ENCODE measurements around the gene RRBP1.

Gene RRBP1

DNA sequence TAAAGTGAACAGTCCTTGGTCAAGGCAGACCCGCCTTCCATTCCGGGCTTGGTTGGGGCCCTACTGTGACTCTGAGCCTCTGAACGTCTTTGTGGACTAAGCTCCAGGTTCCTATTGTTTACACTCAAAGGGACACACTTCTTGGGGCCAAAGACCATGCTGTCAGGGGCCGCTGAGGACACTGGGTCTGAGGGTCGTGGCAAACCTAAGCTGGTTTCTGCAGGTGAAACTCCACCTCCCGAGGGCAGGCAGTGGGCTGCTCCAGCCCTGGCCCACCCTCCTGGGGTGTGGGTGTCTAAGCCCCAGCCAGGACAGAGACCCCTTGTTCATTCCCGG is 69.1 kb downstream of the RRBP1 start:
- no peak for FAIRE-seq
- DNase-seq (ENCODE audit: low spot score), result no peak

DNA sequence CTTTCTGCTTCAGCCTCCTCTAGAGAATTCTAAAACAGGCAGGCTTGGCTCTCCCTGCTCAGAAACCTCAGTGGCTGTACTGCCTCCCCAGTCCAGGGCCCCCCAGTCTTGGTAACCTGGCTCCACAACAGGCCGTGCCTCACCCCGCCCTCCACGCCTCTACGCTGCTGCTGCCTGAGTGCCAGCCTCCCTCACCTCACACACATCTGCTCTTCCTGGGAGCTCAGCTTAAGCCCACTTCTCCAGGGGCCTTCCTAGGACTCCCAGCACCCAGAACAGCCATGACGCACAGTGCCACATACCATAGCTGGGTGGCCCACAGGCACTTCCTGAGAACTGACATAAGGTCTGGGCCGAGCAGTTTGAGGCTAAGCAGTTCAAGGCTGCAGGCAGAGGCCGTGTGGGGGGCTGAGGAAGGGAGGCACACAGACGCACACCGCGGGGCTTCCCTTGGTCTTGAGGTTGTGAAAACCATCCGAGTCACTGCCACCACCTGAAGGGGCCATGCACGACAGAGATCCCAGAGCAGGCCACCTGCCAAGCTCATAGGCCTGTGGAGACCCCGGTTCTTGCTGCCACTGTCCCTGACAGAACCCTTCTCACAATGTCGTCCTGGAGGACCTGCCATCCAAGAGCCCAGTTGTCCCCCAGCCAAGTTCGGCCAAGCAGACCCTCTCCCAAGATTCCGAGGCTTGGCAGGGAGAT is 69.6 kb downstream of the RRBP1 start:
- no peak for FAIRE-seq
- DNase-seq (ENCODE audit: low spot score), result no peak

DNA sequence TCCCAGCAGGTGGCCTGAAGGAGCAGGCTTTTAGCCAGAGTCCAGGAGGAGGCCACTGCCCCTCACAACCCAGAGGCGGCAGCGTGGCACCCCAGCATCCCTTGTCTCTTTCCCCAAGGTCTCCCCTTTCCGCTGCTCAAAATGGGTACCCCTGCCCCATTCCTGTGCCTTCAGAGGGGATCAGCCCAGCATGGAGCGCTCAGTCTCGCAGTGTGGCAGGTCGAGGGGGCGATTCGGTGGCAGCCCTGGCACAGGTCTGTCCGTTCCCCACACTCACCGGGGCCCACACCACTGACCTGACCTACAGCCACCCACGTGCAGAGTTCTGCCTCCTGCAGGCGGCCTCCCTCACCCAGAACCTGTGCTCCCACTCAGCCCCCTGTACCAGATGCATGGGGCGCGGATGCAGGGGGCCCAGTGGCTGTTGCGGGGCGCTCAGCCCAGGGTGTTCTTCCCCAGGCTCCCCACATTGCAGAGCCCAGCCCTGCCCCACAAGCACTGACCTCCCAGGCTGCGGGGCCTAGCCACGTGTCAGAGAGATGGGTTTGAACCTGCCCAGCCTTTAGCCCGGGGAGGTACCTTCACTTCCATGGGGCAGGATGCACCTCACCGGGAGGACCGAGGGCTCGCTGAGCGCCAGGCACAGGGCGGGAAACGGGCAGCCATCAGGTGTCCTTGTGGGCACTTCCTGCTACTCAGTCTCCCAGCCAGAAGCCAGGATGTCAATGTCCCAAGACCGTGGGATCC is 70.3 kb downstream of the RRBP1 start:
- no peak for FAIRE-seq
- DNase-seq (ENCODE audit: low spot score), result peak; percentile 18

DNA sequence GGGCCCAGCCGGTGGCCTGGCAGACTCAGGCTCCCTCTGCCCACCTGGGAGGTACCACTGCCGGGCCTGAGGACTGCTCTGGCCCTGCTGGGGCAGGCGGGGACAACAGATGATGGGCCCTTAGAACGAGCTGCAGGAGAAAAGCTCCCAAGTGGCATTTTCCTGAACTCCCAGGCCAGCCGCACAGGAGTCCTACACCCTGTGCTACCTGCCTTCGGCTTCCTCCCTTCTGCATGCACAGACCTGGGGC is 70.8 kb downstream of the RRBP1 start:
- DNase-seq (ENCODE audit: low spot score) (no peak), FAIRE-seq (no peak)

DNA sequence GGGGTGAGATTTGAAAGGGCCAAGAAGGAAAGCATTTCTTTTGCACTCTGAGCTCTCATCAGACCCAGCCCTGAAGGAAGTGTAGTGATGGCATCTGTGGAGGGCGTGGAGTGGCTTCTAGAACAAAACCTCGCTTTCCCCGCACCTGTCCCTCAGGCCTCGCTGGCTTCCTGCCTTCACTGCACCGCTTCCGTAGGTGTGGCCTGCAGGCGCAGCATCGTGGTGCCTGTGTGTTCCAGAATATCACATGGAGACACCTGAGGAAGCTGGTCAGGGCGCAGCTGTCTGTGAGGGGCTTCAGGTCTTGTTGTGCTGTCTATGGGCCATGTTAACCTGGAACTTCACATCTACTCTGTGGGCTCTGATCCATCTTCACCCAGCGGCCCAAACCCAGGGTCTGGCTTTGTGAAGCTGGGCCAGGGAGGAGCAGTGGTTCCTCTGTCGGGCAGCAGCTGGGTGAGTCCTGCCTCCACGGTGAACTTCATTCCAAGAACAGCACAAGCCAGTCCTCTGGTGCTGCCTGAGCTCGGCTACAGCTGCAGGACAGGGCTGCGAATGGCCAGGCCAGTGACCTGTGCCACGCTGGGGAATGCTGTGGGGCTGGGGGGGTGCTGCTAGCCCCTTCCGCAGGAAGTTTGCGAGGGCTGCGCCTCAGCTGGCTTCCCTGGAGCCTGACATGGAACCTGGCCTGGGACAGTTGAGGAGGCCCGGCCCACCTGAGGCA is 71.3 kb downstream of the RRBP1 start:
- peak; percentile 1 for DNase-seq (ENCODE audit: low spot score)
- FAIRE-seq, result no peak

DNA sequence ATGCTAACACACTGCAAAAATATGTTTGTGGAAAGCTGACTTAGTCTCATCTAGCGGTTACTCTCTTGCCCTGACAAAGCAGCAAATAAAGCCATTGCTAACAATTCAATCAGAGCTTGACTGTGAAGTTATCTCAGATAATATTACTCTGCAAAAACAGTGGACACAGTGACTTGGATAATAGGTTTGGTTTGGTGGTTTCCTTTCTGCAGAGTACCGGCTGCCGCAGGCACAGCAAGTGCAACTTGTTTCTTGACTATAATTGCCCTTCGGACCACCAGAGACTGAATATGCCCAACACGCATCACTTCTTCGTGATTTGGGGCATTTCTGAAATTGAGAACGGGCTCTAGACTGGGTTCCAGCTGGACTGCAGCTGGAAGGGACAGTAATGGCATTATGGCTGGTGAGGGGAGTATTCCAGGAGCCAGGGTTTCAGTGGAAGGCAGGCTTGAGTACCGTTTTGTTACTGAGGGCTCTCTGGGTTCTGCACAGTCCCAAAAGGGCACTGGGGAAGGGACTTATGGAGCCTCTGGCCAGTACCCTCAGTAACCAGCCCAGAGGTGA is 72.1 kb downstream of the RRBP1 start:
- no peak for DNase-seq (ENCODE audit: low spot score)
- FAIRE-seq, result no peak

DNA sequence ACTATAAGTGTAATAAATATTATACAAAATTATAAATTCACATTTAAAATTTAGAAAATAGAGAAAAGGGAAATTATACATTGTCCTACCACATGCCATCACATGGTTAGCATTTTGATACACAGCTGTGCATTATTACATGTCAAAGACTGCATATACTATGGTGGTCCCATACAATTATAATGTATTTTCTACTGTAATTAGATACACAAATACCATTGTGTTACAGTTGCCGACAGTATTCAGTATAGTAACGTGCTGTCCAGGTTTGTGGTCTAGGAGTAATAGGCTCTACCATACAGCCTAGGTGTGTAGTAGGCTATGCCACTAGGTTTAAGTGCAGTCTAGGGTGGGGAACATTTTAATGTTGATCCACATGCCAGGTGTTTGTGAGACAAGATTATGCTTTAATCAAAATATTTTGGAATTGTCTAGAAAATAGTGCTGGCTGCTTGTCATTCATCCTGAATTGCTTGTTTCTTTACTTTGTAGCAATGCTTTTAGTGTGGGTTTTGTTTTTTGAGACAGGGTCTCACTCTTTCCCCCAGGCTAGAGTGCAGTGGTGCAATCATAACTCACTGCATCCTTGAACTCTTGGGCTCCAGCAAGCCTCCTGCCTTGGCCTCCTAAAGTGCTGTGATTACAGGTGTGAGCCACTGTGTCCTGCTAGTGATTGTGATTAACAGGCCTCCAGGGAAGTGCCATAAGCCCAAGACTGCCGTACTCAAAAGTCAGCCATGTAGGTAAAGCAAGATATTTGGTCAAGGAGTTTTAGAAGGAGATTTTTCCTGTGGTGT is 73.1 kb downstream of the RRBP1 start:
- DNase-seq (ENCODE audit: low spot score) (no peak), FAIRE-seq (no peak)

DNA sequence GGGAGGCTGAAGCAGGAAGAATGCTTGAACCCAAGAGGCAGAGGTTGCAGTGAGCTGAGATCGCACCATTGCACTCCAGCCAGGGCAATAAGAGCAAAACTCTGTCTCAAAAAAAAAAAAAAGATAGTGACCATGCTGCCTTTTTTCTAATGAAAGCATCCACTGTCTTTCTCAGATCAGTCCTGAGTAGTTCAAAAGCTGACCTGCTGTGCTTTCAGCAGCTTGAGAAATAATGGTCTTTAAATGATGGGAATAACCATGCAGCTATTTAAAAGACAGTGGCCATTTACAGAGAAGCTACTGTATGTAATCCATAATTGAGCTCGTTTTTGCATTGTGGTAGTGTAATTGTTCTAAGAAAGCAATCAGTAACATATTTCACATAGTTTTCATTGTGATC is 76.0 kb downstream of the RRBP1 start:
- FAIRE-seq, result no peak

DNA sequence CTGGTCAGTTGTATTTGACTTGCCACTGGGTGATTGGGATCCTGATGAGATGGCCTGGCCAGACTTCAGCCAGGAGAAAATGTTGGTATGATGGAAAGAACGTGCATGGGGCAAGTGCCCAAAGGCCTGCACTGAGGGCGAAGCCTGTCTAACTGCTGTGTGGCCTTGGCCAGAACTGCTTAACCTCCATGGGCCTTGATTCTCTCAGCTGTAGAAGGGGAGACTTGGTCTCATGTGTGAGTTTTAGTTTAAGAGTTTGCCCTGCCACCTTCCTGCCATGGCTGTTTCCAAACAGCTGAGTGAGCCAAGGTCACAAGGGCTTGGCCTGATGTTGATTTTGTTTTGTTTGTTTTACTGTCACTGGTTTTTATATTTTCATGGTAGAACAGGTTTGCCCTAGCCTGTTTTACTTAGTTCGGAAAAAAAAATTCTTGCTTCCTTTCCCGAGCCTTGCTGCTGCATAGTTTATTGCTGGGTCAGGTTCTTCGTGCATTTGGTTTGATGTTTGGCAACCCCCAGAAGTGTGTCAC is 76.8 kb downstream of the RRBP1 start:
- DNase-seq (ENCODE audit: low spot score) (no peak), FAIRE-seq (no peak)

More for the DNA sequence above, 76.0 kb downstream of the RRBP1 start:
- no peak for DNase-seq (ENCODE audit: low spot score)

DNA sequence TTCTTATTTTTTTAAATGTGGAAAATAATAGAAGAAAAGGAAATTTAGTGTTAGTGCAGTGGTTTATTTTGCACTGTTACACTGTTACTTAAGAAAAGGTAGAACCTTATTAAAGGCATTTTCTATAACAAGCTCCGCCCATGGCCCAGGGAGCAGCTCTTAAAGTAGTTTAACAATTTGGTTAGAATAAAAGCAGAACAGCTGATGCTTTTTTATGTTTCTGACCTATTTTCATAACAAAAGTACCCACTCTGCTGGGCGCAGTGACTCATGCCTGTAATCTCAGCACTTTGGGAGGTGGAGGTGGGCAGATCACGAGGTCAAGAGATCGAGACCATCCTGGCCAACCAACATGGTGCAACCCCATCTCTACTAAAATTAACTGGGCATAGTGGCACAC is 79.5 kb downstream of the RRBP1 start:
- FAIRE-seq, result no peak
- no peak for DNase-seq (ENCODE audit: low spot score)

DNA sequence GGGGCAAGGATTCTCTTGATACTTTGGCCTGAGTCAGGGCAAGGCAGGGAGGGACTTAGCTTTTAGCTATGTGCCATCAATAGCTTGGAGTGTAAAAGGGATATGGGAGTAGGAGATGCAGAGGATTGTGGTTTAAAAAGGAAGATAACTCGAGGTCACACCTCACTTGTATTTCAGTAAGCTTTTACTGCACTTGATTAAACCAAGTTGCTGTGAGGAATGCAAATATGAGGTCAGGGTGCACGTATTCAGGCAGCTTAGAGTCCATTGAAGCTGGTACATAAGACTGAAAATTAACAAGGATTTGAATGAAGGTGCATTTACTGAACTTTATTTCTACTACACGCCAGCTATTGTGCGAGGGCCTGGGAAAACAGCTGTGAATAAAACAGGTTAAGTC is 80.1 kb downstream of the RRBP1 start:
- FAIRE-seq, result no peak
- no peak for DNase-seq (ENCODE audit: low spot score)

DNA sequence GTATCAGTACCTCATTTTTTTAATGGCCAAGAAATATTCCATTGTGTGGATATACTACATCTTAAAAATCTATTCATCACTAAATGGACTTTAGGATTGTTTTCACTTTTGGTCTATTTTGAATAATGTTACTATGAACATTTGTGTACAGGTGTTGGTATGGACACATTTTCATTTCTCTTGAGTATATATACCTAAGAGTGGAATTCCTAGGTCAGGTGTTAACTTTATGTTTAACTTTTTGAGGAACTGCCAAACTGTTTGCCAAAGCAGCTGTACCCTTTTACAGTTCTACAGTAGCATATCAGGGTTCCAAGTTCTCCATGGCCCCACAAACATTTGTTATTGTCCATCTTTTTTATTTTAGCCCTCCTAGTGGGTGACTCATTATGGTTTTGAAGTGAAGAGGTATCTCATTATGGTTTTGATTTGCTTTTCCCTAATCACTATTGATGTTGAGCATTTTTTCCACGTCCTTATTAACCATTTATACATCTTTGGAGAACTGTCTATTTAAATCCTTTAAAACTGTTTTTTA is 84.0 kb downstream of the RRBP1 start:
- DNase-seq (ENCODE audit: low spot score) (no peak), FAIRE-seq (no peak)

DNA sequence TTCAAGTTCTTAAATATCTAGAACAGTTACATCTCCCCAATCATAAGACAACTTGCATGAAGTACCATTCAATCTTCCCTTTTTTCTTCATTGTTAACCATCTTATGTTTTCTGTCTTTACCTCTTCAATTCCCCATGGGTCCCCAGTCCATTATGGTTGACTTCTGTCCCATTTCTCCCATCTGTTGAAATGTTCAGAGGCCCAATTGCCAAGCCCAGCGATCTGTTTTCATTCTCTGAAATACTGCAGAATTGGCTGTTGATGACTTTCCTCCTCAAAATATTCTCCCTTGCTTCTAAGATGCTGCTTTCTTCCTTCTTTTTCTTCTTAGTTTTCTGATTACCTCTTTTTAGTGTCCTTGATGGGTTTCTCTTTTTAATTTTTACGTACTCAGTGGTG is 86.2 kb downstream of the RRBP1 start:
- FAIRE-seq (no peak), DNase-seq (ENCODE audit: low spot score) (no peak)

DNA sequence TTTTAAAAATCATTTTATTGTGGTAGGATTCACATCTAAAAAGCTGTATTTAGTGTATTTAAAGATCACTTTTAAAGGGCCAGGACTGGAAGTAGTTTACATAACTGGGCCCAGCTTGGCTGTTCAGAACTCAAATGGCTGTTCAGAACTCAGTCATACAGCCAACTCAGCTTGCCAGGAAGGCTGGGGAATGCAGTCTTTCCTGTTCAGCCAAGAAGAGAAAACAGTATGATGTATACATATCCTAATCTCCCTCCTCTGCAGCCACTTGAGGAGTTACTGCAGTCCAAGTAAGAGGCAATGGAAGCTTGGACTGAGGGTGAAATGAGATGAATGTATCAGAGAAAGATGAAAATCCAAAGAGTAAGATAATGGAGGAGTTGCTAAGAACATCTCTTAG is 87.6 kb downstream of the RRBP1 start:
- FAIRE-seq, result no peak
- DNase-seq (ENCODE audit: low spot score), result no peak

DNA sequence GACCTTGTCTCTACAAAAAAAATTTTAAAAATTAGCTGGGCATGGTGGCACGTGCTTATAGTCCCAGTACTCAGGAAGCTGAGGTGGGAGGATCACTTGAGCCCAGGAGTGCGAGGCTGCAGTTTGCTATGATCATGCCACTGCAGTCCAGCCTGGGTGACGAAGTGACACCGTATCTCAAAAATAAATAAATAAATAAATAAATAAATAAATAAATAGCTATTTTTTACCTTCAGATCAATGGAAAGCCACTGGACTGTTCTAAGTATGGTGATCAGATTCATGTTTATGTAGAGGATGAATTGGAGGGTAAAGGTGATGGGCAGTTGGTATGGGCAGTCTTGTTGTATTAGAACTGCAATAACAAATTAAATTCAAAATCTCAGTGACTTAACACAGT is 88.1 kb downstream of the RRBP1 start:
- FAIRE-seq (no peak), DNase-seq (ENCODE audit: low spot score) (no peak)

DNA sequence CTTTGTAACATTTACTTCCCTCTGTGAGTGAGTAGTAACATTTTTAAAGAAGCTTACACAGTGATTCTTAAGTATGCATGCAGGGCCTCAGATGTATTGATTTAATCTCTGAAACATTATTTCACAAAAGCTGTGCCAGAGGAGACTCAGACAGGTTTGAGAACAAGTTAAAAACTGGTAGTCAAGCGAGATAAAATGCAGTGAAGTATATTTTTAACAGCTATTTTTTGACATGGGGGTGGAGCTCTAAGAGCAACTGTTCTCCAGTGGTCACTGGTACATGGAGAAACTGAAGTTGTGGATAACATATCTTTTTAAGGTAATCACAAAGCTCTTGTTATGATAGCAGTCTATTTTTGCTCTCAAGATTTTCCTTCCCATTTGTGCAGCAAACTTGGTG is 91.8 kb downstream of the RRBP1 start:
- DNase-seq (ENCODE audit: low spot score) (no peak), FAIRE-seq (no peak)

DNA sequence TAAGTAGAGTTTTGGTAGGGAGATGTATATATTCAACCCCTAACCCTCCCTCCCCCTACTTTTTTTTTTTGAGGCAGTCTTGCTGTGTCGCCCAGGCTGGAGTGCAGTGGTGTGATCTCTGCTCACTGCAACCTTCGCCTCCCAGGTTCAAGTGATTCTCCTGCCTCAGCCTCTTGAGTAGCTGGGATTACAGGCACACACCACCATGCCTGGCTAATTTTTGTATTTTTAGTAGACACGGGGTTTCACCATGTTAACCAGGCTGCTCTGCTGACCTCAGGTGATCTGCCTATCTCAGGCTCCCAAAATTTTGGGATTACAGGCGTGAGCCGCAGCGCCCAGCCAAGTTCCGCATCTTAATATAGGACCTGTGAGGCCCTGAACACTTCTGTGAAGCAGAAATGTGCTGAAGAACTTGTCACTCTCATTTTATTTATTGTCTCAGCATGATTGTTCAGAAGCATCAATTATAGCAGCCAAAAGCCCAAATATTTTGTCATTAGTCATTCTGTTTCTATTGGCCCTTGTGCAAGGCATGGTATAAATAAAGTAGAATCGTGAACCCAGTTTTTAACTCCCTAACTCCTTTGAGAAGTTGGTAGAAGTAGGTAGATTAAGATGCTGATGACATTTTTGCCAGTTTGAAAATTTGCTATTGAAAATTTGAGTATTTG is 92.7 kb downstream of the RRBP1 start:
- FAIRE-seq (no peak), DNase-seq (ENCODE audit: low spot score) (no peak)

DNA sequence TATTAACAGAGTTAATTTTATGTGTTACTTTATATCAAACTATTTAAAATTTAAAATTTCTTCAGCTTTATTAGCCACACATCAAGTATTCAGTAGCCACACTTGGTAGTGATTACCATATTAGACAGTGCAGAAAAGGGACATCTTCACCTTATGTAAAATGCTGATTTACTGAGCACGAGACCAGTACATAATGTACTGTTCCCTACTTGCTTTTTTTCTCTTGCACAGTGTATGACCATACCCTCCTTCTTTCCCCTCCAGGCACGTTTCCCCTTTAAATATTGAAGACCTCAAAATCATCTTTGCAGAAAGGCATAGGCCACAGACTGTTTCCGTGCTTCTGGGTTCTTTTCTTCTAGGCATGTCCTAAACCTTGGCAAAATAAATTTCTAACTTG is 94.2 kb downstream of the RRBP1 start:
- FAIRE-seq, result no peak

DNA sequence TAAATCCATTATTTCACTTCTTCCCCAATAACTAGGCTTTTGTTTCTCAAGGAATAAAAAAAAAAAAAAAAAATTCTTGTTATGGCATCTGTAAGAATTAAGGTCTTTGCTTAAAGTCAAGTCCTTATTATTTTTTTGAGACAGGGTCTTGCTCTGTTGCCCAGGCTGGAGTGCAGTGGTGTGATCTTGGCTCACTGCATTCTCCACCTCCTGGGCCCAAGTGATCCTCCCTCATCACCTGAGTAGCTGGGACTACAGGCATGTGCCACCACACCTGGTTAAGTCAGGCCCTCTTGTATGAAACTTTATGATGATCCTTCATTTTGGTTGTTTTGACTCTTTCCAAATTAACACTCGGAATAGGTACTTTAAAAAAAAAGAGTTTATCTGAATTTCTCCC is 94.9 kb downstream of the RRBP1 start:
- FAIRE-seq, result no peak
- no peak for DNase-seq (ENCODE audit: low spot score)

More for the DNA sequence above, 94.2 kb downstream of the RRBP1 start:
- DNase-seq (ENCODE audit: low spot score), result no peak

DNA sequence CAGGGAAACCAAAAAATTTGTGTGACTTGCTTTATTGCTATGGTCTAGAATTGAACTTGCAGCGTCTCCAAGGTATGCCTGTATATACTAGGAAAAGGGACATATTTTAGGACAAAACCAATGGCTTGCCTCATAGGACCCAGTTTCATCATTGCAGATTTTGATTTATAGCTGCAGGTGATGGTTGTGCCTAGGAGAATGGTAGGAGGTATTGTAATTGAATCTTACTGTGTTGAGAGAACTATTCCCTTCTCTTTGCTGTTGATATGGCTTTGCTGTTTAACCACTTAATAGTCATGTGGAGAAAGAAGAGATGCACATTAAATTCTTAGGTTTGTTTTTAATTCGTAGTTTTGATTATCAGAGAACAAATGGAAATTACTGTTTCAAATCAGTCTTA is 95.8 kb downstream of the RRBP1 start:
- FAIRE-seq, result no peak
- DNase-seq (ENCODE audit: low spot score), result no peak

DNA sequence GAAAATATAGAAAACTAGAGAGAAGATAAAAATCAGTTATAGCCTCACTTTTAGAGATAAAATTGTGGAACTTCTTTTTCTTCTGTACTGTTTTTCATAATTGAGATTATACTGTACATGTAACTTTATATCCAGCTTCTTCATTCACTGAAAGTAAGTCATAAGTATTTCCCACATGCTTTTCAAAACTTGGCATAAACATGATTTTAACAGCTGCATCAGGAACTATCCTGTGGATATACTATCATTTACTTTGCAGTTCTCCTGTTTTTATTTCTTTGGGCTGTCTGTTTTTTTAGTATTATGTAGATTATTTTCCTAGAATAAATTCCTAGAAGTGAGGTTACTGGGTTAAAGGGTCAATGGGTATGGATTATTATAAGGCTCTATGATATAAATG is 97.4 kb downstream of the RRBP1 start:
- DNase-seq (ENCODE audit: low spot score), result no peak
- FAIRE-seq, result no peak
